ENCODE measurements around the gene ABT1.

Gene ABT1

GRCh38 chr6:26568601-26569432, 27.9 kb upstream of the ABT1 start:
- peak; percentile 40 for TF ChIP-seq CTCF (conservative IDR thresholded peaks at IDR 0.05; ENCODE audit: low read length)
- peak overlapping the region; percentile 70 for H3K4me3 ChIP-seq (ENCODE audit: low read length)
- peak; percentile 84 for DNase-seq (ENCODE audit: low read depth)

GRCh38 chr6:26569433-26569764, 27.4 kb upstream of the ABT1 start:
- no peak for TF ChIP-seq CTCF (conservative IDR thresholded peaks at IDR 0.05; ENCODE audit: low read length)
- peak overlapping the region; percentile 70 for H3K4me3 ChIP-seq (ENCODE audit: low read length)
- DNase-seq (ENCODE audit: low read depth) = no peak

- H3K4me3 ChIP-seq (ENCODE audit: low read length) = no peak overlapping the region
- no peak for DNase-seq (ENCODE audit: low read depth)
Observed at GRCh38 chr6:26570027-26570809, 26.5 kb upstream of the ABT1 start.

GRCh38 chr6:26571592-26572296, 25.0 kb upstream of the ABT1 start:
- peak; percentile 85 for DNase-seq (ENCODE audit: low read depth)
- peak overlapping the region; percentile 68 for H3K4me3 ChIP-seq (ENCODE audit: low read length)
- 0 out of 2 replicates have a peak, but pooled peaks have one; percentile 0 for TF ChIP-seq CTCF (conservative IDR thresholded peaks at IDR 0.05; ENCODE audit: low read length)

More at GRCh38 chr6:26570027-26570809, 26.5 kb upstream of the ABT1 start:
- TF ChIP-seq CTCF (conservative IDR thresholded peaks at IDR 0.05; ENCODE audit: low read length) = no peak

GRCh38 chr6:26575494-26575939, 21.2 kb upstream of the ABT1 start:
- no peak for DNase-seq (ENCODE audit: low read depth)
- H3K4me3 ChIP-seq (ENCODE audit: low read length) = no peak overlapping the region
- TF ChIP-seq CTCF (conservative IDR thresholded peaks at IDR 0.05; ENCODE audit: low read length) = no peak

- no peak for TF ChIP-seq CTCF (conservative IDR thresholded peaks at IDR 0.05; ENCODE audit: low read length)
- no peak for DNase-seq (ENCODE audit: low read depth)
- peak overlapping the region; percentile 60 for H3K4me3 ChIP-seq (ENCODE audit: low read length)
Observed at GRCh38 chr6:26576407-26576843, 20.3 kb upstream of the ABT1 start.
